ENCODE data around the gene PNLIPRP2. TPM values are rescaled to one million over a fixed set of nuclear protein-coding genes. Genes with fewer than 3 reads are reported as not detected.

PNLIPRP2 gene
- total RNA-seq, 1 donor from 2014 or later: not detected

DNA sequence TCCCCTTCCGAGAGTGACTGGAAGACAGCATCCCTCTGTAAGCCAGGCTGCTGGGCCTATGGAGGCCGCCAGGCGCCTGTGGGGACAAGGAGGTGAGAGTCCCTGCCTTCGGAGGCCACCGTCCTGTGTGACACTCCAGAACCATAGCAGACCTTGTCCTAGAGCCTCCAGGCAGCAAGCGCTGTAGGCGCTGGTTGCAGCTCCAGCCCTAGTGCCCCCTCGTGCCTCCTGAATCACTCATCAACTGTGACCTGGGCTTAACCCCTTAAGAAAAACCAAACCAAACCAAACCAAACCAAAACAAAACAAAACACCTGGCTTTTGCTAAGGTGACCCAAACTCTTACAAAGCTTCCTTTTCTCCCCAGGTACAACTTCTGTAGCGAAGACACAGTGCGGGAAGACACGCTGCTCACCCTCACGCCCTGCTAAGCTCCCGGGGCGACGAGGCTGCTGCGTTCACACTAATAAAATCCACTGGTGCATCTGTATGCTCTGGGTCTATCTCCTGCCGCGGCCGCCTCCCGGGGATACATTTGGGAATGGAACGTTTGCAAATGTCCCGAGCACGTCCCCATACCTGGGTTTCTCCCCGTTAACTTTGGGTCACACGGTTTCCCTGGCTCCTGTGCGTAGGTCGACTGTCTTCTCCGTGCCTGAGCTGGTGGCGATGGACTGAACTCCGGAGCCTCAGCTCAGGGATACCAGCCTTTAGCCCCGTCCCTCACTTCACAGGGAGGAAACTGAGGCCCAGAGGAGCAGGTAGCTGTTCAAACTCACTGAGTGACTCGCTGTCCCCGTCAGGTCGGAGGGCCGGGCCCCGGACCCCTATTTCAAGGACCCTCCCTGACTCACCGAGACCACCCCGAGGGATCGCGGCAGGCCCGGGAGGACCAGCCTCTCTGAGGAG lies 11.8 kb upstream of the PNLIPRP2 start:
- Histone ChIP-seq H3K4me1 (no peaks in the 10 kb centered on the region), H3K4me3 (peak overlapping the region; percentile 8), H3K27me3 (peaks cover 19% of the 10 kb centered on the region), H3K9me3 (no peaks in the 10 kb centered on the region), H3K27ac (no peak overlapping the region), H3K36me3 (no peaks in the 10 kb centered on the region)
- intact Hi-C loops (cut with DNase I): no loop called here
- no peak for DNase-seq
- peak; percentile 8 for ATAC-seq
- TF ChIP-seq, protein P1, sequence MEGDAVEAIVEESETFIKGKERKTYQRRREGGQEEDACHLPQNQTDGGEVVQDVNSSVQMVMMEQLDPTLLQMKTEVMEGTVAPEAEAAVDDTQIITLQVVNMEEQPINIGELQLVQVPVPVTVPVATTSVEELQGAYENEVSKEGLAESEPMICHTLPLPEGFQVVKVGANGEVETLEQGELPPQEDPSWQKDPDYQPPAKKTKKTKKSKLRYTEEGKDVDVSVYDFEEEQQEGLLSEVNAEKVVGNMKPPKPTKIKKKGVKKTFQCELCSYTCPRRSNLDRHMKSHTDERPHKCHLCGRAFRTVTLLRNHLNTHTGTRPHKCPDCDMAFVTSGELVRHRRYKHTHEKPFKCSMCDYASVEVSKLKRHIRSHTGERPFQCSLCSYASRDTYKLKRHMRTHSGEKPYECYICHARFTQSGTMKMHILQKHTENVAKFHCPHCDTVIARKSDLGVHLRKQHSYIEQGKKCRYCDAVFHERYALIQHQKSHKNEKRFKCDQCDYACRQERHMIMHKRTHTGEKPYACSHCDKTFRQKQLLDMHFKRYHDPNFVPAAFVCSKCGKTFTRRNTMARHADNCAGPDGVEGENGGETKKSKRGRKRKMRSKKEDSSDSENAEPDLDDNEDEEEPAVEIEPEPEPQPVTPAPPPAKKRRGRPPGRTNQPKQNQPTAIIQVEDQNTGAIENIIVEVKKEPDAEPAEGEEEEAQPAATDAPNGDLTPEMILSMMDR (IDR thresholded peaks at IDR 0.05): no peak

- no peak for ATAC-seq
- no peaks in the 10 kb centered on the region for H3K9me3 ChIP-seq
- H3K27ac ChIP-seq: no peak overlapping the region
- no peak for DNase-seq
- TF ChIP-seq, protein P1 (IDR thresholded peaks at IDR 0.05): no peak
- H3K4me1 ChIP-seq: no peaks in the 10 kb centered on the region
- no peaks in the 10 kb centered on the region for H3K36me3 ChIP-seq
- no peak overlapping the region for H3K4me3 ChIP-seq
- intact Hi-C loops (cut with DNase I): no loop called here
- H3K27me3 ChIP-seq: peaks cover 19% of the 10 kb centered on the region
Observed at GRCh38 chr10:116610443-116611152, 10.2 kb upstream of the PNLIPRP2 start.

DNA sequence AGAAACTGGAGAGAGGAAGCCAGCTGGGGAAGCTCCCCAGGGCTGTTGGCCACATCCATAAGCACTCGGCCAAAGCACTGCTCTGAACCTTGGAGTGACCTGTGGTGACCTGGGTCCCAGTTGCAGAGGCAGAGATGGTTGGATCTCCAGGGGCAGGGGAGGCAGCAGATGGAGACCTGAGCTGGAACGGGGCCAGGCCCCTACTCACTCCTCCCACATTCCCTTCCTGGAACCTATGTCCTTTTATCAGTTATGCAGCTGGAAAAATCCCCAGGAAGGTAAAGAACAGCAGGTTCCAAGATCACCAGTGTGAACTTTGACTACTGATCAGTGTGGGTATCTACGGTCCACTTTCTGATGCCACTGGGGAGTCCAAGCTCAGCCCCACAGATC lies 9.6 kb upstream of the PNLIPRP2 start:
- intact Hi-C loops (cut with DNase I): no loop called here
- Histone ChIP-seq H3K4me1 (no peaks in the 10 kb centered on the region), H3K27ac (no peak overlapping the region), H3K9me3 (no peaks in the 10 kb centered on the region), H3K4me3 (no peak overlapping the region), H3K27me3 (peaks cover 19% of the 10 kb centered on the region), H3K36me3 (no peaks in the 10 kb centered on the region)
- no peak for DNase-seq
- ATAC-seq: no peak
- TF ChIP-seq, protein P1 (IDR thresholded peaks at IDR 0.05): no peak

GRCh38 chr10:116612107-116612769 lies 8.5 kb upstream of the PNLIPRP2 start:
- ATAC-seq (no peak), DNase-seq (no peak)
- Histone ChIP-seq H3K9me3 (no peaks in the 10 kb centered on the region), H3K36me3 (no peaks in the 10 kb centered on the region), H3K4me3 (no peak overlapping the region), H3K27ac (no peak overlapping the region), H3K27me3 (peaks cover 19% of the 10 kb centered on the region), H3K4me1 (no peaks in the 10 kb centered on the region)
- TF ChIP-seq, protein P1 (IDR thresholded peaks at IDR 0.05): no peak
- intact Hi-C loops (cut with DNase I): no loop called here

GRCh38 chr10:116613471-116613870 lies 7.3 kb upstream of the PNLIPRP2 start:
- Histone ChIP-seq H3K4me1 (no peaks in the 10 kb centered on the region), H3K27ac (no peak overlapping the region), H3K4me3 (no peak overlapping the region), H3K27me3 (peaks cover 19% of the 10 kb centered on the region), H3K36me3 (no peaks in the 10 kb centered on the region), H3K9me3 (no peaks in the 10 kb centered on the region)
- ATAC-seq: no peak
- intact Hi-C loops (cut with DNase I): no loop called here
- TF ChIP-seq, protein P1 (IDR thresholded peaks at IDR 0.05): no peak
- no peak for DNase-seq
